Stimulated activated CD8-positive, alpha-beta memory T cell treated with anti-CD3 and anti-CD28 coated beads, Interleukin-12 subunit alpha, Interleukin-12 subunit beta, amount 100 ng/mL, for 1 hour (primary cell): ENCODE data around the gene KCTD20.

ENCODE experiments used
- DNase-seq: peaks from one replicate; pipeline ENCODE4 v3.0.0-alpha.2; 2020; ENCODE audit warnings: low read depth

KCTD20 gene

DNA sequence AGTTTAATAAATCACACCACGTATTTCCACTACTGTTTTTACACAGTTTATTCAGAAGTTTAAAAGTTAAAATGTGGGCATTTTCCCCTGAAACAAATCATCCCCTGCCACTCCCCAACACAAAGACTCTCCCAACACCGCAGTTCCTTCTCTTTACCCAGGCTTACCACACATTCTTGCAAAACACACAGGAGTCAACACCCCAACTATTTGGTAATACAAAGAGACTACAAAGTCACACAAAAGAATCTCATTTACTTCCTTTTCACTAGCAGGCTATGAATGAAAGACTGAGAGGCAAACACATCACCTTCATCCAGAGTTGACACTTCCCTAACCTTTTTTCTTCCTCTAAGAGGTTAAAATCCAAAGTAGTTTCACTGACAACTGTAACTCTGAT lies 51.1 kb downstream of the KCTD20 start:
- no peak for DNase-seq

DNA sequence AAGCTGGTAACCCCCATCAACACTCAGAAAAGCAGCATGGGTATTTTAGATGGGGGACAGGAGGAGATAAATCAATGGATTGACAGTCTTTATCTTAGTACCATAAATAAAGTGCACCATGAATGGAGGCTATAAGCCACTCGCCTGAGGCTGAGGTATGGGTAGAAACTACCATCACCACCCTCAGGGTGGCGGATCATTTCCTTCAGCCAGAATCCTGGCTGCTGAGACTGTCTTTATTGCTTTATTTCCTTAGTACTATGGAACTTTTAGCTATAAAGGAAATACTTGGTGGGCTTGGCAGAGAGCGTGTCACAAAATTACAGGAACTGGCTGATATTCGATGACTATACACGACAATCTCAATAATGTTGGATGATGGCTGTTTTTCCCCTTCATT lies 52.3 kb downstream of the KCTD20 start:
- no peak for DNase-seq

DNA sequence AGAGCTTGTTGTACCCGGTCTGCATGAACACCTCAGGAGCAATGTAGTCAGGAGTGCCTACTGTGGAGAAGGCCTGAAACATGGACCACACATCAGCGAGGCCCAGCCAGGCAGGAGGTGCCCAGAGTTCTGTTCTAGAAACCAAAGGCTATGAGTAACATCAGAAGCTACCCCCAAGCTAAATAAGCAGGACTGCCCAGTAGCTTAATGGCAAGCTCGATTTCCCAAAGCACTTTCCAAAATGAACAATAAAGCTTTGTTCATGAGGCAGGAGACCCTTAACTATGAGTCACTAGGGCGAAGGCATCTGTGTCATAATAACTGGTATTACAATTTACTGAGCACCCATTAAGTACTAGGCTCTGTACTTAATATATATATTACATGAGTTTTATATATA lies 57.1 kb downstream of the KCTD20 start:
- DNase-seq, result no peak

DNA sequence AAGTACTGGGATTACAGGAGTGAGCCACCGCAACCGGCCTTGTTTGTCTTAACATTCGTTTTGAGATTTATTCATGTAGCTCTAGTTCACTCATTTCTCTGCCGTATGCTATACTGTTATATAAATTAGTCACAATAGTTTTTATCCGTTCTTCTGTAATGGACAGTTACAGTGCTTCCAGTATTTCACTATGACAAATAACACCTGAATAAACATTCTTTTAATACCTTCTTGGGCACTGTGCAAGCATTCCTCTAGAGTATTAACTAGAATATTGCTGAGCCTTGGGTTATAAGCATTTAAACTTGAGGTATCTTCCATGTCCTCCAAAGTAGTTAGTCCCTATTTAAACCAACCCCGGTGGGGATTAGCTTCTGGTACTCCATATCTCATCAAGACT lies 58.9 kb downstream of the KCTD20 start:
- no peak for DNase-seq

DNA sequence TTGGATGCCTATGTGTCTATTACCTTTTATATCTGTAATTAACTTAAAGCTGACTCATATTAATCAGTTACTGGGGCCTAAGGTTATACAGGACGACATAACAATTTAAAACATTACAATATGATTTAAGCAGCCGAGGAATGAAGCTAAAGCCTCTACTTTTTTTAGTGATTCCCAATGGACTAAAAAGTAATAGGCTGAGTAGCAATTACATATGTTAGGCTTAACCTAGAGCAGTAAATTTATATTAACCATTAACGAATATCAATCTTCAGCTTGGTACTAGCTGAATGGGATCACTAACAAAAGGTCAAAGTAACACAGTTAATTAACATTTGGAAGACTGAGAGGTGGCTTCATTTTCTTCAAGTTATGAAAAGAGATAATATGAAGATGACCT lies 61.4 kb downstream of the KCTD20 start:
- no peak for DNase-seq

DNA sequence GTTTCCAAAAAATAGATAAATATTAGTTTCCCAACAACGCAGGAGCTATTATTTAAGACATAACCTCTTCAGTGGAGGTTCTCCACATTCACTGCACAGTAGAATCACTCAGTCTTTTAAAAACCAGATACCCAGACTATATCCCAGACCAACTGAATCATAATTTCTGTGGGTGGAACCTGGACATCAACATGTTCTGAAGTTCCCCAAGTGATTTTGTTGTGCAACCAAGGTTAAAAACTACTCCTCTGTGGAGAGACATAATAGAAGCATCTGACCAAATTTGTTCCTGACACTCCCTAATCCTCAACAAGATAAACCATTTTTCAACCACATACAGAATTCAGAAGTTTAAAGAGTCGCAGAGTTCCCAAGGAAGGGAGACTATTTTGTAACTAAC lies 62.2 kb downstream of the KCTD20 start:
- no peak for DNase-seq

DNA sequence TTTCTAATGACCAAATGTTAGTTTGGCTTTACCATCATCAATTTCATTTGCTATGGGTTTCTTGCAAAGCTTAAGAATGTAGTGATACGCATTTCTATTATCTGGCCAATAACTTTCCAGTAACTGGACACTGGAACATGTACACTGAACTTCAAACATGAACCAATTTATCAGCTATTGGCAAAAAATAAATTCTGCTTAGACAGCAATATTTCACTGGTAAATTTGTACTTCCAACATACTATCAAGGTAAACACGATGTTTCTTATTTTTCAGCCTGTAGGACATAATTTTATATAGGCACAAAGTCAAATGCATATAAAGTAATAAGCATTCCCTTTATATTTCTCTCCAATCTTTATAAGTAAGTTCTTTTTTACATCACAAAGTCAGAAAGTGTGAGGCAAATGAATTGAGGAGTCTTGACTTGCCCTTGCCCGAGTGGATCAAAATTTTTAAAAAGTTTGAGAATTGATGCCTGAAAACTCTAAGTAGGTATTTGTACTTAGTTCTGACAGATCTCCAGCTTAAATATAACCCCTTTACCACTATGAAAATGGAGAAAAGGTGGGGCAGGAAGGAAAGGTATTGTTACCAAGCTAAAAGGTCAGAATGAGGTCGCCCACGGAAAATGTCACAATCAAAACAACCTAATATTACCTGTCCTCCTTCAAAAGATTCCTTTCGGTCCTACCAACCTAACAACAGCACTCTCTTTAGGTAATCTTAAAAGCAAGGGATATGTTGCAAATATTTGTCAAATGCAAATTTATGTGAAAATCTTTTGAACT lies 63.1 kb downstream of the KCTD20 start:
- DNase-seq, result no peak

DNA sequence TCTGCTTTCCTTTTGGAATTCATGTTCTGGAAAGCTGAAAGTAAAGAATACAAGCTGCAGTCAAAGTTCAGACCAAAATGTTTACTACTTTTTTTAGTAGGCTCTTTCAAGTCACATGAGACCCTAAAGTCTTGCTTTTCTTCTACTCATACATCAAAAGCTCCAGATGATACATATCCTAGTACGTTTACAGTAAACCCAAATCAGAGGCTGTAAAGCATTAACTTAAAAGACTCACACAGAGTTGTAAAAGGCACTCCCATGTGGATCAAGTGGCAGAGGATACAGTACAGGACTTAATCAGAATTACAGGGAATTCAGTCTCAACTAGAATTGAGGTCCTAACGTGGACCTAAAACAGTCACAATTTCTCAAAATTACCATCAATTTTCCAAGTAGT lies 63.8 kb downstream of the KCTD20 start:
- DNase-seq, result no peak

DNA sequence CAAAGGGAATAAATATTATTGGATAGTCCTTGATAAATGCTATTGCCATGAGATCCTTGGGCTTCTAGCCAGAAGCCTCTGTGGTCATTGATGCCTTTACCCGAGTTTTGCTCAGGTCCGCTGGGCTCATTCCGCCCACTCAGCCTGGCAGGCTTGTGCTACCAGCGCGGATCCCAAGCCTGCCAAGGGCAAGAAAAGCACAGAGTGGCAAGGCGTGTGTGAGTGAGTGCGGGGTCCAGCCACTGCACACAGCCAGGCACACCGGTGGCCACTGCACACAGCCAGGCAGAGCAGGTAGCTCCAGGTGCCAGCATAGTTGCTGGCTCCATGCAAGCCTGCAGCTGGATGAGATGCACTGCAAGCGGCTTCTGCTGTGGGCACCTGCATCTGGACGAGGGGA lies 65.7 kb downstream of the KCTD20 start:
- no peak for DNase-seq

DNA sequence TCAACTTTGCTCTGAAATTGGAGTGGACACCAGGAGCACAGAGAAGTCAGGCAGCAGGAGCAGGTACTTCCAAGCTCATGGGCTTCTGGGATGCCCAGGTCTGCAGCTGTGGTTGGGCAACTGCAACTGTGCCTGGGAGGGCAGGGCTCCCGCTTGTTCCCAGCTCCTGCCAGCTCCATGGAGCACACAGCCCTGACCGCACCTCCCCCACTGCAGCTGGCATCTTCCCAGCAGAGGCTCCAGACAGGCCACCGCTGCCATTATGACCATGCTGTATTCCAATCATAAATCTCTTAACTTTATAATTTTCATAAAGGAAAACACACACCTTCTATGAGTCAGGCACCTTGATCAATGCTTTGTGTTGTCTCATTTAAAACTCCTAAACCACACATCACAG lies 67.6 kb downstream of the KCTD20 start:
- no peak for DNase-seq

DNA sequence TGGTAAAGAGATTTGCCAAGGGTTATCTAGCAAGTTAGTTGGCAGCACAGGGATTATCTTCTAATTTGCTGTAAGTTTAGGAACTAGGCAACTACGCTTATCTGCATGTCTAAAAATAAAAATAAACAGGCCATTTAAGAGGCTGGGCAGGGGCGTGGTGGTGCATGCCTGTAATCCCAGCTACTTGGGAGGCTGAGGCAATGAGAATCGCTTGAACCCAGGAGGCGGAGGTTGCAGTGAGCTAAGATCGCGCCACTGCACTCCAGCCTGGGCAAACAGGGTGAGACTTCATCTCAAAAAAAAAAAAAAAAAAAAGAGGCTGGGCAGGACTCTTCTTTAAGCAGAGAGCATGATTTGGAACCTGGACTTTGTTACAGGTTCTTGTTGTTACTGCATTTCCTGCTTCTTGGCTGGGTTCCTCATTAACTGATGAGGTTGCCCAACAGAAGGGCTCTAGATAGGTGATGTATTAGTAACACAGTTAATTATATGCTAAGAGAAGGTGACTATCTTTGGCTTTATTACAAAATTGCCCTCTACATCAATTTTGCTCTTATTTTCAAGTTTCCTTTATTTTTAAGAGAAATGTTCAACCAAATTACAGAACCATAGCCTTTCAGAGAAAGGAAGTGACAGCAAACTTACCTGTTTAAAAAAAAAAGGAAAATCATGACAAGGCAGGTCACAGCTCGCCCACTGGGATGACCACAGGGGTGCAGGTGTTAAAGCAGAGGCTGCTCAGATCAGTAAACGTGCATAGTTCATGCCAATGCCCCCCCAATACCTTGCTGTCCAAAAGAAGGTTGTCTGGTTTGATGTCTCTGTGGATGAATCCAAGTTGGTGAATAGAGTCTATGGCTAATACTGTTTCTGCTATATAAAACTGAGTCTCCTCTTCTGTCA lies 72.0 kb downstream of the KCTD20 start:
- no peak for DNase-seq

DNA sequence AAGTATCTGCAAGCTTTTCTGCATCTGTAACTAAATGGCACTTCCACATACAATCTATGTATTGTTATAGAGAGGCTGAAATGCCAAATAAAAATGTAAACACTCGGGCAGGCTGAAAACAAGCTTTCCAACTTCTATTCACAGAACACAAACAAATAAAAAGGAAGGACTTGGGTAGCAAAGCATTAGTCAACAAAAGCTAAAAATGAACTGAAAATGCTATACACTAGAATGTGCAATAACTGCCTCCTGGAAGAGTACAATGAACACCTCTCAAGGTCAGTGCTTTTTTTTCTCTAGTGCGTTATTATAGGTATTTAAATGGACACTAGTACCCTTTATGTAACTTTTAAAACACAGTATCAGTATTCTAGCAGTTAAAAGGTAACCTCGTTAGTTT lies 73.0 kb downstream of the KCTD20 start:
- DNase-seq, result no peak

DNA sequence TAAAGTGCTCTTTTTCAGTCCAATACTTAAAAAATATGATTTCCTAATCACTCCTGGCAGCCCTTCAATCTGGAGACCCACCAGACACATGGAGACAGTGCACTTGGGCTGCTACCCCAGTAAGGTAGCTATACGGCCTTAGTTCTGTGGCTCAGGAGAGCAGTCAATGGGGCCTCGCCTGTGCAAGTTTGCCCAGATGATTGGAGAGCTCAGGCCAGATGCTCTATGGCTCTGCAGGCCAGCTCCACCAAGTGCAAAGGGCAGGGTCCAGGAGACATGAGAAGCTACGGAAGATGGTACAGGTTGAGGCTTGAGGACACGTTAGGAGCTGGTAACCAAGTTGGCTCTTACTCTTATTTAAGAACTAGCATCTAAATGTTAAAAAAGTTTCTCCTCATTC lies 73.8 kb downstream of the KCTD20 start:
- DNase-seq, result no peak

DNA sequence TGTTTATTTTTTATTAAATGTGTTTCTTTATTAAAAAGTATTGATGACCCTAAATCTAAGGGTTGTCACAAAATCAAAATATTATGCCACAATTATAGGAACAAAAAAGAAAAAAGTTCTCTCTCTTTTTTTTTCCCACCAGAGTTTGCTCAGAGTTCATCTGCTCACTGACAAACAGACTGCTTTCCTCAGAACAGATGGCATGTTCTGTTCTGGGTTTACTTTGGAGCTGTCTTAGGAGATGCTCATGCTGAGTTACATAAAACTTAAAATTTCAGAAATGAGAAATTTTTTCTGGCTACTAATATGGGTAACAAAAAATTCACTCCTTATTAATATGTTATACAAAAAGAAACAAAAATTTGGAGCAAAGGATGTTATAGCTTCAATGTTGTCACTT lies 74.2 kb downstream of the KCTD20 start:
- DNase-seq, result no peak

DNA sequence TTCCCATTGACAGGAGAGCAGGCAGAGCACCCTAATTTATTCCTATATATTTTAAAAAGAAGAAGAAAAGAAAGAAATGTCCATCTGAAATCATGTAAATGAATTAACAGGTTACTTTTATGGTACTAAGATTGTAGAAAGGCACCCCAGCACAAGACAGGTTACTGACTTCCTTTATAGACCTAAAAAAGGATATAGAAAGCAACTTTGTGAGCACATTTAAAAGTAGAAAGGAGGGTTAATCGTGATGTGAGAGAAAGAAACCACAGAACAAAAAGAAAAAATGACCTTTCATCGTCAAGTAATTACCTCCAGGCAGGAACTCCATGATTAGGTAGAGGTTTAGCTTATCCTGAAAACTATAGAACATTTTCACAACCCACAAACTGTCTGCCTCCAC lies 74.6 kb downstream of the KCTD20 start:
- DNase-seq, result no peak

DNA sequence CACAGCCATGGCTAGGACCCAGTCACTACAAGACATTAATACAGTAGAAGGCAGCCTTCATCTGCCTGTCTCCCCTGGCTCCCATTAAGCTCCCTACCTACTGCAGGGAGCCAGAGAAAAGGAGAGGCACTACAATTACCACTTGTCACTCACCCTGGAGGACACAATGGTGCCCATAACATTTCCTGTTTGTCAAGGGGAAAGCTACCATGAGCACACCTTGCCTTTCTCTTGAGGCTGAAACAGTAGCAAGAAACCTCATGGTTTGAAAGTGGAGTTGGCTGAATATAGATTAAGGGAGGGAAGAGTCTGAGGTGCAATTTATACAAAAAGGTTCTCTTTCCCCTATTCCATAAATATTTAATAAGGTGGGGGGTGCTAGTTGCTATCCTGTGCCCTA lies 76.6 kb downstream of the KCTD20 start:
- DNase-seq, result no peak

DNA sequence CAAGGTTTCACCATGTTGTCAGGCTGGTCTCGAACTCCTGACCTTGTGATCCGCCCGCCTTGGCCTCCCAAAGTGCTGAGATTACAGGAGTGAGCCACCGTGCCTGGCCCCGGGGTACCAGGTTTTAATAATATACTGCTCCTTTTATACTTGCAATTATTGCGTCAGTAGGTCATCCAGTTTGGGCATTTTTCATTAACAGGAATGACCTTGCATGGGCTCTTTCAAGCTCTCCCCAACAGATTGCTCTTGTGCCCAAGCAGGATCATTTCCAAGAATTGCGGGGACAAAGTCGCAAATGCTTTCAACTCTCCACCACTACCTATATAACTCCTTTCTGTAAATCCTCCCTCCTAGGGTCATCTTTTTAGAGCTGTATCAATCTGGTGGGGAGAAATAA lies 80.7 kb downstream of the KCTD20 start:
- no peak for DNase-seq

DNA sequence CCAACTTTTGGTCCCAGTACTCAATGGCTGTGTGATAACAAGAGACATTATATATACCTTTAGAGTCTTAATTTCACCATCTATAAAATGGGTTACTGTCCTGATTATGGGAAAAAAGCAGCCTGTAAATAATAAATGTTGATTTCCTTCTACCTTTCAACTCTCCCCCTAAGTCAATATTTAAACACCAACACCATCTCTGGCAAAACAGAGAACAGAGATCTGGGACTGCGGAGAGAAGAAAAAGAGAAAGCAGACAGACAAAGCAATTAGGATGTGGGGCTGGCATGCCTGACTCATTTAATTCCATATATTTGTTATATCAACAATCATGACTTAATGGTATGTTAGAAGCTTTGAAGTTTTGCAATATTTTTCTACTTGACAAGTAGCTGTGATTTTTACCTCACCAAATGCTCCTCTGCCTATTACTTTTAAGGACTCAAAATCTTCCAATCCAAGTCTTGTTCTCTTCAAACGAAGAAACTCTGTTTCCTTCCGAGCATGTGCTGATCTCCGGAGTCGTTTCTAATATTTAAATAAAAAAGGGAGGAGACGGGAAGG lies 81.2 kb downstream of the KCTD20 start:
- DNase-seq, result no peak

DNA sequence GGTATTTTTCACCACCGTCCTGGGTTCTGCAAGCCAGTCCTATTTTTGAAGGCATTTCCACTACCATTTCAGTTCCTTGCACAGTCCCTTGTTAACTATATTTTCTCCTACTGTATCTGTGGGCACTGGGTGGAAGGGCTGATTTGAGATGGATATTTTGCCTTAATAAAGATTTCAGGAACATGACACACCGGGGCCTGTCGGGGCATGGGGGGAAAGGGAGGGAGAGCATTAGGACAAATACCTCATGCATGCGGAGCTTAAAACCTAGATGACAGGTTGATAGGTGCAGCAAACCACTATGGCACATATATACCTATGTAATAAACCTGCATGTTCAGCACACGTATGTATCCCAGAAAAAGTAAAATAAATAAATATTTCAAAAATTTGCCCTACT lies 82.1 kb downstream of the KCTD20 start:
- no peak for DNase-seq

DNA sequence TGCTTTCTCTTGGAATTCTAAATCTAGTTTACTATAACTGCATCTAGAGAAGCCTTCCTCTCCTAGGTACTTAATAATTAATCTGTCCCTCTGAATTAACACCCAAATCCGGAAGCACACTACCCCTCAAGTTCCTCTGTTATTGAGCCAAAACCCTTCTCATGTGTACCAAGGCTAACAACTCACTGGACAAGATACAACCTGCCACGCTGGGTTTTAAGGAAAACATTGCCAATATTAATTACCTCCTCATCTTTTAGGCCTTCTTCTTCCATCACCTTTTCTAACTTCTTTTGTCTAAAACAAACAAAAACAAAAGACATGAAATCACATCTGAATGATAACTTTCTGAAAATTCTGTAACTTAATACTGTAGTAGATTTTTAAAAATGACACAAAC lies 82.5 kb downstream of the KCTD20 start:
- DNase-seq, result no peak

DNA sequence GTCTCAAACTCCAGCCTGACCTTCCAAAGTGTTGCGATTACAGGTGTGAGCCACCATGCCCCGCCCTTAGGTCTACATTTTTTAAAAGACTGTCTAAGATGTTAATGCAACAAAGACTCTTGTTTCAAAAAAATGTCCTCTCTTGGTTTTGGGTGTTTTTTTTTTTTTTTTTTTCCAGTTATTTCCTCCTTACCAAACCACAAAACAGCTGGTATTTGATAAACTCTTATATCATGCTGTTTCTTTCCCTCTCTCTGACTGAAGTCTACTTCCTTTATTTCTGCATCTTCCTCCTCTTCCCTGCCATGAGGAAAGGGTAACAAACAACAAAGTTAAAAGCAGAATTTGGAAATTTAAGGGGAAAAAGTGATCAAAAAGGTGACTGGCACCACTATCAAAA lies 83.3 kb downstream of the KCTD20 start:
- no peak for DNase-seq

DNA sequence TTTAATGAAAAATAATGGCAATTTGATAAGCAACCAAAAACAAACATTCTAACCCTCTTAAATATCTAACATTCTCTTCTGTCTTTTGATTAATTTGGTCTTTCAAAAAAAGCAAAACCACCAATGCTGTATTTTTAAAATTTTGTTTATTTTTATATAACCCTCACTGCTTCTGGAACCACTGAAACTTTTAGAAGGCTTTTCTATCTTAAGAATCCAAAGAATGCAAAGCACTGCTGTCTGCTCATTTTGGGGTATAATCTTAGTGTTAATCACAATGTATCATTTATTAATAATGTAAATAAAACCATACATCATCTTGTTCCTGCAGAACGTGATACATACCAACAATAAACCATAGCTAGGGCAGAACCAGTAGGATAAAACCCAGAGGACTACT lies 90.5 kb downstream of the KCTD20 start:
- DNase-seq, result no peak

DNA sequence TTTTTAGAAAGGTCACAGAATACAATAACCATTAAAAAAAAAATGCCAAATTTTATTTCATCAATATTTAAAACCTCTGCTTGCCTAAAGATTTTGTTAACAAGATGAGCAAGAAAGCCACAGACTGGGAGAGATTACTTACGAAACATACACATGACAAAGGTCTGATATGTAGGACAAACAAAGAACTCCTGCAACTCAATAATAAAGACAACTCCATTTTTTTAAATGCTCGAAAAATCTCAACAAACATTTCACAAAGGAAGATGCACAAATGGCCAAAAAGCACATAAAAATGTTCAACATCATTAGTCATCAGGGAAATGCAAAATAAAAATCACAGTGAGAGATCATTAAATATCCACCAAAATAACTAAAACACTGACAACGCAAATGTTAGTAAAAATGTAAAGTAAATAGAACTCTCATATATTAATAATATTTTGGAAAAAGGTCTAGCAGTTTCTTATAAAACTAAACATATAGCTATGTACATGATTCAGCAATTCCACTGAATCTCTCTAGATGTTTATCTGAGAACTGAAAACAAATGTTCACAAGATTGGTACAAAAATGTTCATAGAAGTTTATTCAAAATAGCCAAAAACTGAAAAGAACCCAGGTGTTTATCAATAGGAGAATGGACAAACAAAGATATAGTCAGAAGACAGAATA lies 94.2 kb downstream of the KCTD20 start:
- no peak for DNase-seq
